GM12892 (cell line): ENCODE measurements around the gene EXOC4.

Experiments used
- POLR2A ChIP-seq: IDR thresholded peaks from 2 replicates; pipeline ENCODE4 v1.6.1; 2011; ENCODE audit warnings: low read depth, low read length, control low read depth
- POLR2AphosphoS5 ChIP-seq: IDR thresholded peaks from 2 replicates; pipeline ENCODE4 v1.6.1; 2011; ENCODE audit warnings: low read depth, low read length, control low read depth

DNA sequence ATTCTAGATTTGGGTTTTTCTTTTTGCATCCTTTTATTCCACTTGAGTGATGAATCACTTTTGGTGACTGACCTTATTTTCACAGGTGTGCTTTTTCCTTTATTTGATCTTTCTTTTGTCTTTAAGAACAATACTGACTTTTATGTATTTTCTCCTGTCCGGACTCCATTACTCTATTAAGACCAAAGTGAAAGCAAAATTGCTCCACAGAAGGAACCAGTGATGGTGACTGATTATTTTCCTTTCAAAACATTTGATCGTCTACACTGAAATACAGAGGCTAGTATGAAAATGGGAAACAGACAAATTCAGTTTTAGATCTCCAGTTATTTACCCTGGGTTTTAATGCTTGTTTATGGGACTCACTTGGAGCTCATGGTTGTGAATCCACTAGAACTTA lies 15.5 kb downstream of the EXOC4 start:
- TF ChIP-seq POLR2A: no peak
- TF ChIP-seq POLR2AphosphoS5: no peak
